SKM-1 (cell line): ENCODE results near the gene HACE1.
"Not testable (repeated sequence)": the region's sequence is repeated elsewhere in the genome, so short reads cannot be mapped to it uniquely, and the experiment has no call there.

Experiments
- DNase-seq: peaks from one replicate; lab custom pipeline; 2025; ENCODE audit not compliant: unreplicated experiment; lab: John Stamatoyannopoulos, UW

The HACE1 gene

GRCh38 chr6:104737567-104737966 is 122.2 kb downstream of the HACE1 start:
- not testable (repeated sequence) for DNase-seq

GRCh38 chr6:104736545-104736944 is 123.2 kb downstream of the HACE1 start:
- DNase-seq, result no peak

GRCh38 chr6:104730450-104730849 is 129.3 kb downstream of the HACE1 start:
- no peak for DNase-seq

GRCh38 chr6:104729433-104729832 is 130.3 kb downstream of the HACE1 start:
- no peak for DNase-seq

GRCh38 chr6:104728448-104728847 is 131.3 kb downstream of the HACE1 start:
- no peak for DNase-seq

- DNase-seq, result no peak
These were observed 141.0 kb downstream of the HACE1 start for GRCh38 chr6:104718672-104719071.

GRCh38 chr6:104716858-104717257 is 142.9 kb downstream of the HACE1 start:
- no peak for DNase-seq

- no peak for DNase-seq
These were observed 144.9 kb downstream of the HACE1 start for GRCh38 chr6:104714796-104715195.

- no peak for DNase-seq
These were observed 145.7 kb downstream of the HACE1 start for GRCh38 chr6:104713982-104714381.

- DNase-seq, result peak; percentile 52
These were observed 148.3 kb downstream of the HACE1 start for GRCh38 chr6:104711371-104711770.

- no peak for DNase-seq
These were observed 149.0 kb downstream of the HACE1 start for GRCh38 chr6:104710543-104711335.

- no peak for DNase-seq
These were observed 153.7 kb downstream of the HACE1 start for GRCh38 chr6:104705916-104706442.

GRCh38 chr6:104705095-104705707 is 154.5 kb downstream of the HACE1 start:
- DNase-seq, result peak; percentile 90

- no peak for DNase-seq
These were observed 155.5 kb downstream of the HACE1 start for GRCh38 chr6:104704191-104704590.

GRCh38 chr6:104702126-104702841 is 157.4 kb downstream of the HACE1 start:
- DNase-seq, result no peak

GRCh38 chr6:104700371-104701185 is 159.1 kb downstream of the HACE1 start:
- DNase-seq, result no peak

- no peak for DNase-seq
These were observed 160.0 kb downstream of the HACE1 start for GRCh38 chr6:104699593-104700329.

- DNase-seq, result no peak
These were observed 160.7 kb downstream of the HACE1 start for GRCh38 chr6:104698979-104699378.

- DNase-seq, result no peak
These were observed 167.7 kb downstream of the HACE1 start for GRCh38 chr6:104692008-104692407.

GRCh38 chr6:104689551-104690205 is 170.0 kb downstream of the HACE1 start:
- DNase-seq, result no peak
